Measurements from ENCODE around the gene SMIM36.

Gene SMIM36

DNA sequence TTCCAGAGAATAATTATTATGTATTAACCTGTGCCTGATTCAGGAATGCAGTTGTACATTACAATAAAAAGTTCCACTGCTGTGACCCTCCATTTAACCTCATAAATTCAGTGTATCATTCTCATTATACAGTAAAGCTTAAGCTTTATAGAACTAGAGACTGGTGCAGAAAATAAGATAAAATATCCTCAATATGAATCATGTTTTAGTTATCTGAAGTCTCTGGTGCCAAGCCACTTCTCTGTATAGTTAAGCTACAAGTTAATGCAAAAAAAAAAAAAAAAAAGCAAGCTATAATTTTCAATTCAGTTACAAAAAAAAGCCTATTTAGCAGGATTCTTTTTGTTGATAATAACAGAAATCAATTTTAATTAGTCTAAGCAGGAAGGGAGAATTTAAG lies 22.4 kb upstream of the SMIM36 start:
- no peaks in the 10 kb centered on the region for H3F3A ChIP-seq (ENCODE audit: low read depth)
- no peaks in the 10 kb centered on the region for H3K9me3 ChIP-seq (ENCODE audit: insufficient read depth, low read depth, low read length)
- no peaks in the 10 kb centered on the region for H3K9me2 ChIP-seq (replicated peaks; ENCODE audit: low read depth, low read length)
- no peak overlapping the region for H3K9ac ChIP-seq (ENCODE audit: low read depth, low read length, poor library complexity, severe bottlenecking)
- H2AFZ ChIP-seq (ENCODE audit: low read length), result no peak overlapping the region
- H3K79me2 ChIP-seq (ENCODE audit: insufficient read depth, low read length), result no peaks in the 10 kb centered on the region
- H3K4me1 ChIP-seq (ENCODE audit: insufficient read depth, low read length, poor library complexity, severe bottlenecking), result no peaks in the 10 kb centered on the region
- no peaks in the 10 kb centered on the region for H3K27me3 ChIP-seq (ENCODE audit: insufficient read depth, low read length, poor library complexity, severe bottlenecking)
- H3K4me3 ChIP-seq (ENCODE audit: low read length, poor library complexity, severe bottlenecking), result no peak overlapping the region
- H4K20me1 ChIP-seq (ENCODE audit: insufficient read depth, low read length, poor library complexity, severe bottlenecking), result no peaks in the 10 kb centered on the region
- TF ChIP-seq, protein P1, sequence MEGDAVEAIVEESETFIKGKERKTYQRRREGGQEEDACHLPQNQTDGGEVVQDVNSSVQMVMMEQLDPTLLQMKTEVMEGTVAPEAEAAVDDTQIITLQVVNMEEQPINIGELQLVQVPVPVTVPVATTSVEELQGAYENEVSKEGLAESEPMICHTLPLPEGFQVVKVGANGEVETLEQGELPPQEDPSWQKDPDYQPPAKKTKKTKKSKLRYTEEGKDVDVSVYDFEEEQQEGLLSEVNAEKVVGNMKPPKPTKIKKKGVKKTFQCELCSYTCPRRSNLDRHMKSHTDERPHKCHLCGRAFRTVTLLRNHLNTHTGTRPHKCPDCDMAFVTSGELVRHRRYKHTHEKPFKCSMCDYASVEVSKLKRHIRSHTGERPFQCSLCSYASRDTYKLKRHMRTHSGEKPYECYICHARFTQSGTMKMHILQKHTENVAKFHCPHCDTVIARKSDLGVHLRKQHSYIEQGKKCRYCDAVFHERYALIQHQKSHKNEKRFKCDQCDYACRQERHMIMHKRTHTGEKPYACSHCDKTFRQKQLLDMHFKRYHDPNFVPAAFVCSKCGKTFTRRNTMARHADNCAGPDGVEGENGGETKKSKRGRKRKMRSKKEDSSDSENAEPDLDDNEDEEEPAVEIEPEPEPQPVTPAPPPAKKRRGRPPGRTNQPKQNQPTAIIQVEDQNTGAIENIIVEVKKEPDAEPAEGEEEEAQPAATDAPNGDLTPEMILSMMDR (conservative IDR thresholded peaks at IDR 0.05; ENCODE audit: low read length), result no peak
- no peak for TF ChIP-seq EZH2phosphoT487 (IDR thresholded peaks at IDR 0.05; ENCODE audit: borderline replicate concordance)
- H3K4me2 ChIP-seq (ENCODE audit: low read depth, low read length, poor library complexity, severe bottlenecking), result no peak overlapping the region
- no peaks in the 10 kb centered on the region for H3K36me3 ChIP-seq (ENCODE audit: insufficient read depth, low read length)

DNA sequence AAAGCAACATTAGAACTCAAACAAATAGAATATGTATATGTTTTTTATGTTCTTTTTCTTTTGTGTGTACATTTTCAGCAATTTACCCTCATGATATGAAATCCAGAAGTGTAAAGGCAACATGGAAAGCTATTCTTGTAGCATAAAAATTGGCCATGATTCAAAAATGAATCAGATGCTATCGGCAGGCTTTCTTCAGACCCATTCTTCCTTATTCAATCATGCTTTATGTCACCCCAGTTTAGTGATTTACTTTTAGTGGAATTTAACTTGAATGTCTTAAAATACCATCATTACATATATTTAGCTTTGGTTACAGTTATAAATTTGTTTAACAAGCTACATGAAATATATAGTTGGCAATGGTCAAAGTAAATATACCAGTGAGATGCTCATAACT lies 21.4 kb upstream of the SMIM36 start:
- Histone ChIP-seq H3K9me3 (ENCODE audit: insufficient read depth, low read depth, low read length) (no peaks in the 10 kb centered on the region), H3F3A (ENCODE audit: low read depth) (no peaks in the 10 kb centered on the region), H3K9me2 (replicated peaks; ENCODE audit: low read depth, low read length) (no peaks in the 10 kb centered on the region)

DNA sequence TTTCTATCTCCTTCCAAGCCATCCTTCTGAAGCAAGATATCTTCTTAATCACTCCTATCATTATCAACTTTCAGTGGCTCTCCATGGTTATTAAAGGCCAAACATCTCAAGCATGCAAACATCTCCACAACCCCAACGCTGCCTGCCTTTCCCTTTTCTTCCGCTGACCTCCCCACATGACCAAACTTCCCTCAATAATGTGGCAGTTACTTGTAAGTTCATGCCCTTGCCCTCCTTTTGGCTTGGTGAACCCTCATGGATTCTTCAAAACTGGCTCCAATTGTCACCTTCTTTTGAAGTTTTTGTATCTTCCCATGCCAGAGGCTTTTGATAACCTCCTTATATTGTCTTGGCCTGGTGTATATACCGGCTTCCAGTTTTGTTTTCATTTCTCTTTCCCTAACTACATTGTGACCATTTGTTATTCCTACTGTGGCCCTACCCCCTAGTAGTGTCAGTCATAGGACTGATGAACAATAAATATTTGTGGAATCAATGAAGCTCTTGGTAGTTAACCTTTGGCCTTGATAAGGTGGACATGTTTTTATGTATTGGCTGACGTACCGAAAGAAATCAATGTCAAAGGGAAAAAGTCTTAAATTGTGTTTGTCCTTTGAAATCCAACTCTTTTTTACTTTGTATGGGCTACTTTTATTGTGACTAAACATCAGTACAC lies 19.9 kb upstream of the SMIM36 start:
- no peaks in the 10 kb centered on the region for H3K27me3 ChIP-seq (ENCODE audit: insufficient read depth, low read length, poor library complexity, severe bottlenecking)
- TF ChIP-seq, protein P1 (conservative IDR thresholded peaks at IDR 0.05; ENCODE audit: low read length), result no peak
- TF ChIP-seq EZH2phosphoT487 (IDR thresholded peaks at IDR 0.05; ENCODE audit: borderline replicate concordance), result no peak
- no peaks in the 10 kb centered on the region for H3K79me2 ChIP-seq (ENCODE audit: insufficient read depth, low read length)
- H3F3A ChIP-seq (ENCODE audit: low read depth), result no peaks in the 10 kb centered on the region
- no peaks in the 10 kb centered on the region for H4K20me1 ChIP-seq (ENCODE audit: insufficient read depth, low read length, poor library complexity, severe bottlenecking)
- H3K4me3 ChIP-seq (ENCODE audit: low read length, poor library complexity, severe bottlenecking), result no peak overlapping the region
- H3K4me1 ChIP-seq (ENCODE audit: insufficient read depth, low read length, poor library complexity, severe bottlenecking), result no peaks in the 10 kb centered on the region
- H3K9me3 ChIP-seq (ENCODE audit: insufficient read depth, low read depth, low read length), result no peaks in the 10 kb centered on the region
- H3K36me3 ChIP-seq (ENCODE audit: insufficient read depth, low read length), result no peaks in the 10 kb centered on the region
- H3K4me2 ChIP-seq (ENCODE audit: low read depth, low read length, poor library complexity, severe bottlenecking), result no peak overlapping the region
- no peak overlapping the region for H2AFZ ChIP-seq (ENCODE audit: low read length)
- no peak overlapping the region for H3K9ac ChIP-seq (ENCODE audit: low read depth, low read length, poor library complexity, severe bottlenecking)
- no peaks in the 10 kb centered on the region for H3K9me2 ChIP-seq (replicated peaks; ENCODE audit: low read depth, low read length)

More for the DNA sequence above, 21.4 kb upstream of the SMIM36 start:
- no peaks in the 10 kb centered on the region for H4K20me1 ChIP-seq (ENCODE audit: insufficient read depth, low read length, poor library complexity, severe bottlenecking)
- H3K4me3 ChIP-seq (ENCODE audit: low read length, poor library complexity, severe bottlenecking), result no peak overlapping the region
- no peaks in the 10 kb centered on the region for H3K79me2 ChIP-seq (ENCODE audit: insufficient read depth, low read length)
- no peaks in the 10 kb centered on the region for H3K27me3 ChIP-seq (ENCODE audit: insufficient read depth, low read length, poor library complexity, severe bottlenecking)
- no peak overlapping the region for H2AFZ ChIP-seq (ENCODE audit: low read length)
- no peak overlapping the region for H3K4me2 ChIP-seq (ENCODE audit: low read depth, low read length, poor library complexity, severe bottlenecking)
- H3K9ac ChIP-seq (ENCODE audit: low read depth, low read length, poor library complexity, severe bottlenecking), result no peak overlapping the region
- no peaks in the 10 kb centered on the region for H3K4me1 ChIP-seq (ENCODE audit: insufficient read depth, low read length, poor library complexity, severe bottlenecking)
- H3K36me3 ChIP-seq (ENCODE audit: insufficient read depth, low read length), result no peaks in the 10 kb centered on the region
- no peak for TF ChIP-seq EZH2phosphoT487 (IDR thresholded peaks at IDR 0.05; ENCODE audit: borderline replicate concordance)
- TF ChIP-seq, protein P1 (conservative IDR thresholded peaks at IDR 0.05; ENCODE audit: low read length), result no peak
